Ishikawa (cell line): ENCODE results near the gene DHRS2.

Experiments
- CEBPB ChIP-seq: IDR thresholded peaks from 2 replicates; pipeline ENCODE4 v1.6.1; 2012
- CREB1 ChIP-seq: IDR thresholded peaks from 2 replicates; pipeline ENCODE4 v1.6.1; 2012; ENCODE audit warnings: low read depth
- EGR1 ChIP-seq: IDR thresholded peaks from 2 replicates; pipeline ENCODE4 v1.6.1; 2012
- EP300 ChIP-seq: IDR thresholded peaks from 2 replicates; pipeline ENCODE4 v1.6.1; 2012; ENCODE audit warnings: borderline replicate concordance
- FOXM1 ChIP-seq: IDR thresholded peaks from 2 replicates; pipeline ENCODE4 v1.6.1; 2012; ENCODE audit warnings: low read depth, borderline replicate concordance
- MAX ChIP-seq: IDR thresholded peaks from 2 replicates; pipeline ENCODE4 v1.6.1; 2012
- RAD21 ChIP-seq: IDR thresholded peaks from 2 replicates; pipeline ENCODE4 v1.6.1; 2012; ENCODE audit warnings: low read depth
- REST ChIP-seq: IDR thresholded peaks from 2 replicates; pipeline ENCODE4 v1.6.1; 2012; ENCODE audit warnings: low read depth, mild to moderate bottlenecking
- TAF1 ChIP-seq: IDR thresholded peaks from 2 replicates; pipeline ENCODE4 v1.6.1; 2012; ENCODE audit warnings: low read depth, mild to moderate bottlenecking
- TCF12 ChIP-seq: IDR thresholded peaks from 2 replicates; pipeline ENCODE4 v1.6.1; 2012; ENCODE audit warnings: low read depth
- TEAD4 ChIP-seq: IDR thresholded peaks from 2 replicates; pipeline ENCODE4 v1.6.1; 2012
- YY1 ChIP-seq: IDR thresholded peaks from 2 replicates; pipeline ENCODE4 v1.6.1; 2012; ENCODE audit warnings: low read depth
- ZBTB7A ChIP-seq: IDR thresholded peaks from 2 replicates; pipeline ENCODE4 v1.6.1; 2012; ENCODE audit warnings: low read depth

GRCh38 chr14:23600806-23601205 is 35.4 kb upstream of the DHRS2 start:
- TF ChIP-seq TAF1 (no peak), RAD21 (no peak), REST (no peak), ZBTB7A (no peak), MAX (no peak), TEAD4 (no peak), TCF12 (no peak), EGR1 (no peak), YY1 (no peak), EP300 (no peak), CEBPB (no peak), CREB1 (no peak), FOXM1 (no peak)
